DMS79 (cell line): ENCODE data around the gene CTTN.

Experiments used
- DNase-seq: peaks from one replicate; lab custom pipeline; 2025; lab: John Stamatoyannopoulos, UW

The CTTN gene

GRCh38 chr11:70397983-70398833, at the start of gene CTTN:
TSS of gene CTTN (plus strand) at chr11:70398529. CDS start at chr11:70407298, 8,769 bp downstream.
- peak; percentile 83 for DNase-seq

- no peak for DNase-seq
These were observed 49.7 kb upstream of the CTTN start for GRCh38 chr11:70348608-70349007.

GRCh38 chr11:70351646-70352045, 46.7 kb upstream of the CTTN start:
- no peak for DNase-seq

GRCh38 chr11:70352100-70352499, 46.2 kb upstream of the CTTN start:
- no peak for DNase-seq

- no peak for DNase-seq
These were observed 45.7 kb upstream of the CTTN start for GRCh38 chr11:70352601-70353000.

GRCh38 chr11:70353329-70353728, 45.0 kb upstream of the CTTN start:
- DNase-seq: no peak

GRCh38 chr11:70353900-70354568, 44.3 kb upstream of the CTTN start:
- no peak for DNase-seq

- no peak for DNase-seq
These were observed 43.7 kb upstream of the CTTN start for GRCh38 chr11:70354629-70355028.

GRCh38 chr11:70358753-70359152, 39.6 kb upstream of the CTTN start:
- DNase-seq: no peak

- DNase-seq: no peak
These were observed 38.7 kb upstream of the CTTN start for GRCh38 chr11:70359451-70360205.

- DNase-seq: peak; percentile 73
These were observed 38.1 kb upstream of the CTTN start for GRCh38 chr11:70360211-70360610.

- no peak for DNase-seq
These were observed 34.2 kb upstream of the CTTN start for GRCh38 chr11:70364178-70364577.

- DNase-seq: no peak
These were observed 33.4 kb upstream of the CTTN start for GRCh38 chr11:70364745-70365543.

- DNase-seq: no peak
These were observed 32.8 kb upstream of the CTTN start for GRCh38 chr11:70365544-70365927.

- DNase-seq: no peak
These were observed 31.3 kb upstream of the CTTN start for GRCh38 chr11:70367071-70367470.

GRCh38 chr11:70368961-70369360, 29.4 kb upstream of the CTTN start:
- no peak for DNase-seq

- DNase-seq: no peak
These were observed 27.1 kb upstream of the CTTN start for GRCh38 chr11:70371241-70371640.

- DNase-seq: no peak
These were observed 26.3 kb upstream of the CTTN start for GRCh38 chr11:70372076-70372475.

- no peak for DNase-seq
These were observed 21.7 kb upstream of the CTTN start for GRCh38 chr11:70376621-70377020.

- DNase-seq: no peak
These were observed 20.7 kb upstream of the CTTN start for GRCh38 chr11:70377645-70378044.

GRCh38 chr11:70378506-70379134, 19.7 kb upstream of the CTTN start:
- no peak for DNase-seq
